ENCODE data around the gene SLC24A1. TPM values are rescaled to one million over a fixed set of nuclear protein-coding genes. Genes with fewer than 3 reads are reported as not detected.
A peak's percentile ranks its signal among the peaks of the same experiment; 100 is the strongest.

Gene SLC24A1
- total RNA-seq, 1 experiment from 2014 or later: 13.0 TPM

- BruUV-seq (replicated peaks): no TSS peak
- DNase-seq (ENCODE audit: low read depth, low spot score) (peak; percentile 39), ATAC-seq (peak; percentile 86)
- in situ Hi-C loops (cut with HindIII; ENCODE audit: low pct_unique_long_range_greater_than_20kb, low sequenced_read_pairs) (no loop called here), intact Hi-C loops (cut with micrococcal nuclease; ENCODE audit: unreplicated experiment) (loop anchor here (10.0 kb wide), 1 partner anchor 186 kb away; no protein-coding TSS in a partner anchor)
- H3K4me3 ChIP-seq (ENCODE audit: low read depth in 2 of 2, low read length in 2 of 2): no peak overlapping the region
- ChIA-PET POLR2A (no interaction called here), CTCF (interaction anchor here (0.6 kb wide), 1 partner anchor 299 kb away, joined by 3 read pairs; no protein-coding TSS in a partner anchor)
- peaks cover 6% of the 10 kb centered on the region; the same call in 1 of the 2 replicates for H3K4me1 ChIP-seq (ENCODE audit: control insufficient read depth, insufficient read depth, low read length)
- H3K27me3 ChIP-seq (ENCODE audit: control insufficient read depth, insufficient read depth, low read length): no peaks in the 10 kb centered on the region
- no peaks in the 10 kb centered on the region for H3K36me3 ChIP-seq (ENCODE audit: control insufficient read depth, insufficient read depth, low read length)
- no peaks in the 10 kb centered on the region for H3K9me3 ChIP-seq (ENCODE audit: control insufficient read depth, insufficient read depth, low read depth, low read length)
- H3K27ac ChIP-seq (ENCODE audit: low read length): no peak overlapping the region
- no peak for TF ChIP-seq REST (IDR thresholded peaks at IDR 0.05; ENCODE audit: insufficient read depth in 1 of 2, low read depth in 2 of 2, low read length in 1 of 2)
- peak; percentile 86 for TF ChIP-seq CTCF (IDR thresholded peaks at IDR 0.05)
These were observed 16.9 kb downstream of the SLC24A1 start for GRCh38 chr15:65638681-65639089.

DNA sequence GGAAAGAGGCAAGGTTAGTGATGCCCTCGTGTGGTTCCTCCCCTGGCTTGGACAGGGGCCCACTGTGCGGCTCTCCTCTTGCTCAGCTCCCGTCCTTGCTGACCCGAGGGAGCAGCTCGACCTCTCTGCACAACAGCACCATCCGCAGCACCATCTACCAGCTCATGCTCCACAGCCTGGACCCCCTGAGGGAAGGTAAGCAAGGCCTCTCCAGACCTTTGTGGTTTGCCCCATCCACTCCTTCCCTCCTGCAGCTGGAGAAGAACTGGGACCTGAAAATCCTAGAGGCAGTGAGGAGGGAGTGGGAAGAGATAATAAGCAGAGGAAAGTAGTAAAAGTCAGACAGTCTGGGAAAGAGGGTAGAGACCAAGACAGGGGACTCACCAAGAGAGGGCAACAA is 17.8 kb downstream of the SLC24A1 start:
- BruUV-seq (replicated peaks): no TSS peak
- no peaks in the 10 kb centered on the region for H3K9me3 ChIP-seq (ENCODE audit: control insufficient read depth, insufficient read depth, low read depth, low read length)
- H3K27me3 ChIP-seq (ENCODE audit: control insufficient read depth, insufficient read depth, low read length): no peaks in the 10 kb centered on the region
- intact Hi-C loops (cut with micrococcal nuclease; ENCODE audit: unreplicated experiment): loop anchor here (10.0 kb wide), 1 partner anchor 185 kb away; no protein-coding TSS in a partner anchor
- in situ Hi-C loops (cut with HindIII; ENCODE audit: low pct_unique_long_range_greater_than_20kb, low sequenced_read_pairs): no loop called here
- TF ChIP-seq TCF7L2 (IDR thresholded peaks at IDR 0.05; ENCODE audit: low read depth, low read length) (no peak), REST (IDR thresholded peaks at IDR 0.05; ENCODE audit: insufficient read depth in 1 of 2, low read depth in 2 of 2, low read length in 1 of 2) (no peak), POLR2AphosphoS5 (IDR thresholded peaks at IDR 0.05; ENCODE audit: low read depth, low read length) (no peak), CTCF (IDR thresholded peaks at IDR 0.05) (no peak), SIN3A (IDR thresholded peaks at IDR 0.05; ENCODE audit: borderline replicate concordance, insufficient read depth, low read depth, low read length) (no peak)
- H3K4me3 ChIP-seq (ENCODE audit: low read depth in 2 of 2, low read length in 2 of 2): no peak overlapping the region
- DNase-seq (ENCODE audit: low read depth, low spot score) (no peak), ATAC-seq (peak; percentile 21; the same call in 1 of the 2 replicates)
- ChIA-PET CTCF (interaction anchor here (0.5 to 0.6 kb wide), 3 partner anchors 88 to 298 kb away, joined by 3 to 4 read pairs (median 3); no protein-coding TSS in a partner anchor), POLR2A (no interaction called here)
- no peak overlapping the region for H3K27ac ChIP-seq (ENCODE audit: low read length)
- H3K36me3 ChIP-seq (ENCODE audit: control insufficient read depth, insufficient read depth, low read length): no peaks in the 10 kb centered on the region
- H3K4me1 ChIP-seq (ENCODE audit: control insufficient read depth, insufficient read depth, low read length): peaks cover 6% of the 10 kb centered on the region; the same call in 1 of the 2 replicates

All from Panc1 (cell line).